ENCODE data around the gene EHF. TPM values are rescaled to one million over a fixed set of nuclear protein-coding genes. Genes with fewer than 3 reads are reported as not detected.

Gene EHF
- total RNA-seq, 6 experiments from 2014 or later, result 0.09 TPM; not detected in 5

GRCh38 chr11:34636127-34636526 lies 15.2 kb downstream of the EHF start:
- Mint-ChIP-seq H3K27me3 (ENCODE audit: insufficient read depth) (peaks cover 1% of the 10 kb centered on the region; the same call in 1 of the 2 replicates), H3K4me3 (no peak overlapping the region), H3K27ac (no peak overlapping the region), H3K9me3 (no peaks in the 10 kb centered on the region), H3K36me3 (ENCODE audit: low read depth) (no peaks in the 10 kb centered on the region), H3K4me1 (ENCODE audit: low read depth) (peaks cover 45% of the 10 kb centered on the region)
- DNase-seq, result no peak
- no peak for TF ChIP-seq CTCF (IDR thresholded peaks at IDR 0.05)

- Mint-ChIP-seq H3K27ac (no peak overlapping the region), H3K9me3 (no peaks in the 10 kb centered on the region), H3K4me1 (ENCODE audit: low read depth) (peaks cover 49% of the 10 kb centered on the region), H3K36me3 (ENCODE audit: low read depth) (no peaks in the 10 kb centered on the region), H3K27me3 (ENCODE audit: insufficient read depth) (peaks cover 3% of the 10 kb centered on the region), H3K4me3 (no peak overlapping the region)
- DNase-seq, result no peak
- TF ChIP-seq CTCF (IDR thresholded peaks at IDR 0.05), result no peak
Observed at GRCh38 chr11:34637303-34637702, 16.4 kb downstream of the EHF start.

GRCh38 chr11:34638897-34639296 lies 18.0 kb downstream of the EHF start:
- no peak for DNase-seq
- no peak overlapping the region for H3K27ac Mint-ChIP-seq
- no peak overlapping the region for H3K4me3 Mint-ChIP-seq
- no peaks in the 10 kb centered on the region for H3K9me3 Mint-ChIP-seq
- no peak for TF ChIP-seq CTCF (IDR thresholded peaks at IDR 0.05)
- peaks cover 4% of the 10 kb centered on the region for H3K27me3 Mint-ChIP-seq (ENCODE audit: insufficient read depth)
- H3K4me1 Mint-ChIP-seq (ENCODE audit: low read depth), result peaks cover 47% of the 10 kb centered on the region
- no peaks in the 10 kb centered on the region for H3K36me3 Mint-ChIP-seq (ENCODE audit: low read depth)

- no peaks in the 10 kb centered on the region for H3K36me3 Mint-ChIP-seq (ENCODE audit: low read depth)
- peaks cover 47% of the 10 kb centered on the region for H3K4me1 Mint-ChIP-seq (ENCODE audit: low read depth)
- H3K27me3 Mint-ChIP-seq (ENCODE audit: insufficient read depth), result peaks cover 4% of the 10 kb centered on the region
- no peak overlapping the region for H3K4me3 Mint-ChIP-seq
- no peak for TF ChIP-seq CTCF (IDR thresholded peaks at IDR 0.05)
- no peak for DNase-seq
- H3K27ac Mint-ChIP-seq, result no peak overlapping the region
- H3K9me3 Mint-ChIP-seq, result no peaks in the 10 kb centered on the region
Observed at GRCh38 chr11:34639545-34639944, 18.7 kb downstream of the EHF start.

- H3K36me3 Mint-ChIP-seq (ENCODE audit: low read depth), result no peaks in the 10 kb centered on the region
- no peak overlapping the region for H3K27ac Mint-ChIP-seq
- no peak for DNase-seq
- no peak overlapping the region for H3K4me3 Mint-ChIP-seq
- no peak for TF ChIP-seq CTCF (IDR thresholded peaks at IDR 0.05)
- H3K4me1 Mint-ChIP-seq (ENCODE audit: low read depth), result peaks cover 54% of the 10 kb centered on the region
- peaks cover 4% of the 10 kb centered on the region for H3K27me3 Mint-ChIP-seq (ENCODE audit: insufficient read depth)
- no peaks in the 10 kb centered on the region for H3K9me3 Mint-ChIP-seq
Observed at GRCh38 chr11:34640050-34640923, 19.4 kb downstream of the EHF start.

Data from HFFc6 (cell line).